DMS 273 (cell line): ENCODE measurements around the gene KCNJ18.
A peak's percentile ranks its signal among the peaks of the same experiment; 100 is the strongest.
"Not testable (repeated sequence)": the region's sequence is repeated elsewhere in the genome, so short reads cannot be mapped to it uniquely, and the experiment has no call there.

Experiments
- DNase-seq: peaks from one replicate; lab custom pipeline; 2025; ENCODE audit not compliant: unreplicated experiment; lab: John Stamatoyannopoulos, UW

Gene KCNJ18

DNA sequence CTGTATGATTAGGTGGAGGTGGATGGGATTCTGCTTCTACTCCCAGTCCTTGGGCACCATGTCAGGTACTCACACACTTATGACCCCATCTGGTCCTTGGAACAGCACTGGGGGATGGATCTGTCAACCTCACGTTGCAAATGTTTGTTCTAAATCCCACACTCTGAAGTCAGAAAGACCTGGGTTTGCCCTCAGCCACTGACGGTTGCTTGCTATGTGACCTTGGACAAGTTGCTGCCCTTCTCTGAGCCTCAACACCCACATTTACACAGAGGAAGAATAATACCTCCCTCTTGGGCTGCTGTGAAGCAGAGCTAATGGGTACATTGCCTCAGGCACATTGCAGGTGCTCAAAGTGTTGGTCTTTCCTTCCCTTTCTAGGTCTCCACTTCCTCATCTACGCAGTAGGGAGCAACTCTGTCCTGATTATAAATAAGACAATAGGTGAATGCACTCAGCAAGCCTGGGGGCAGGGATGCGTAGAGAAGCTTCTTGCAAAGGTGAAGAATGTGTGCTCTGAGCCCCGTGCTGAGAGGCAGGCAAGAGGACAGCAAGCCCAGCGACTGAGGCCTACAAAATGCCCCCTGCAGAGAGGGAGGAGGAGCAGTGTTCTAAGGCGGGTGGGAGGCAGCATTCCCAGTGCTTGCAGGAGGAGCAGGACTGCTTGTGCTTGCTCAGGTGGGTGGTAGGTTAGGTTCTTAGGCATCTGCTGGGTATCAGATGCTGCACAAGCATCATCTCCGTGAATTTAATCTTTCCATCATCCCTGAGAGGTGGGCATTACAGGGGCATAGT lies 21.8 kb upstream of the KCNJ18 start:
- DNase-seq = not testable (repeated sequence)

DNA sequence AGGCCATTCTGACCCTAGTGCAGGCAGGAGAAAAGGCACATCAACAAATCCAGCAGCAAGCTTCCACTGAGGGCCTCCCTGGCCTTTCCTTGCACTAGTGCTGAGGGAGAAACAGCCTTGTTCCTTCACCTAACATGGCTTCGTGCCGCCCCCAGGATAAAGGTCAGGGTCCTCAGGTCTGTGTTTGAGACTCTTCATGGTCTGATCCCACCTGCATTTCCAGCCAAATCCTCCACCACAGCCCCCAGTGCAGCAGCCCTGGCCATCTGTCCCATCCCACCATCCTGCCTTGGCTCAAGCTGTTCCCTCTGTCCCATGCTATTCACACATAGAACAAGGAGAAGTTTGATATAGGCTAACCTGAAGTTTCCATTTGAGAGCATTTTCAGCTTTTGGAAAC lies 20.9 kb upstream of the KCNJ18 start:
- DNase-seq = not testable (repeated sequence)

DNA sequence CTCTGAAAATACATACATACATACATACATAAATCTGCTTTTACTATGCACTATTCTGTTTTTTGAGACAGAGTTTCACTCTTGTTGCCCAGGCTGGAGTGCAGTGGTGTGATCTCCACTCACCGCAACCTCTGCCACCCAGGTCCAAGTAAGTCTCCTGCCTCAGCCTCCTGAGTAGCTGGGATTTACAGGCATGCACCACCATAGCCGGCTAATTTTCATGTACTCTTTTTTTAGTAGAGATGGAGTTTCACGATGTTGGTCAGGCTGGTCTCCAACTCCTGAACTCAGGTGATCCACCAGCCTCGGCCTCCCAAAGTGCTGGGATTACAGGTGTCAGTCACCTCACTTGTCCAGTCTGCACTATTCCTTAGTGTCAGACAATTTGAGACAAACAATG lies 20.5 kb upstream of the KCNJ18 start:
- not testable (repeated sequence) for DNase-seq

DNA sequence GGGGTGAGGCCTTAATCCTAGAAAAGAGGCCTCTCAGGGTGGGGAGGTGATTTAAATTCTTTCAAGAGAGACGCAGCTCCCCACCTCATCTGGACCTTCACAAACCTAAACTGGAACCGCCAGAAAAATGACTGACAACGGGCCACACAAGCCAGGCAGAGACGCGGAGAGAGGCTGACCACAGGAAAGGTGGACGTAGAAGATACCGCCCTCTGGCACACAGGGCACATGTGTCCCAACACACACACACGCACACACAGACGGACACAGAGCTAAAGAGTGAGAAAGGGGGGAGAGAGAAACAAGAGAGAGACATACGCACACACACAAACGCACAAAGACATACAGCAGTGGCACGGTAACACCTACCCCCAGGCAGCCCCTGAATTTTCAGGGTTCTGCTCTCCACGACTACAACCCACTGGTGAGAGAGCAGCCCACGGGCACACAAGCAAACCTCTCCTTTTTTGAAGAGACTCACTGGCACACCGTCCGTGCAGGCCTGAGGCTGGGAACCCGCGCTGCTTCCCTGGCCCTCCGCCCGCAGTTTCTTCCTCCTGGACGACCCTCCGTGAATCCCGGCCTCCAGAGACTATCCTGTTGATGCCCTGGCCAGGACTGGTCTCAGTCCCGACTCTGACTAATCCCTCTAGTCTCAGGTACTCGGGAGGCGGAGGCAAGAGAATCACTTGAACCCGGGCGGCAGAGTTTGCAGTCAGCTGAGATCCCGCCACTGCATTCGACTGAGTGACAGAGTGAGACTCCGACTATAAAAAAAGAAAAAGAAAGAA lies 18.7 kb upstream of the KCNJ18 start:
- not testable (repeated sequence) for DNase-seq

DNA sequence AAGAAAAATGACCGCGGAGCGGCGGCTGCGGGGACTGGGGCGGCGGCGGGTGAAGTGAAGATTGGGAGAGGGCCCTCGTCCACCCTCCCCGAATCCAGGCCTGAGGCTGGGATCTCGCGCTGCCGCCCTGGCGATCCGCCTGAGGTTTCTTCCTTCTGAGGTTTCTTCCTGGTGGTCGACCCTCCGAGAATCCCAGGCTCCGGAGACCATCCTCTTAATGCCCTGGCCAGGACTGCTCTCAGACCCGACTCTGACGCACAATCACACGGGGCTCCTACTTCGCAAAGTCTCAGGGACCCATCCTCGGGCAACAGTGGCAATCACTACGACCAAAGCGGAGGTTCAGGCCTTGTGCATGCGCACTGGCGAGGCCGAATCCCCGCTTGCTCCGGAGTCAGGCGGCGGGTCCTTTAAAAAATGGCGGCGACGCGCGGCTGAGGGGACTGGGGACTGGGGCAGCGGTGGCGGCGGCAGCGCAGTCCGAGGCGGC lies 18.0 kb upstream of the KCNJ18 start:
- no peak for DNase-seq

DNA sequence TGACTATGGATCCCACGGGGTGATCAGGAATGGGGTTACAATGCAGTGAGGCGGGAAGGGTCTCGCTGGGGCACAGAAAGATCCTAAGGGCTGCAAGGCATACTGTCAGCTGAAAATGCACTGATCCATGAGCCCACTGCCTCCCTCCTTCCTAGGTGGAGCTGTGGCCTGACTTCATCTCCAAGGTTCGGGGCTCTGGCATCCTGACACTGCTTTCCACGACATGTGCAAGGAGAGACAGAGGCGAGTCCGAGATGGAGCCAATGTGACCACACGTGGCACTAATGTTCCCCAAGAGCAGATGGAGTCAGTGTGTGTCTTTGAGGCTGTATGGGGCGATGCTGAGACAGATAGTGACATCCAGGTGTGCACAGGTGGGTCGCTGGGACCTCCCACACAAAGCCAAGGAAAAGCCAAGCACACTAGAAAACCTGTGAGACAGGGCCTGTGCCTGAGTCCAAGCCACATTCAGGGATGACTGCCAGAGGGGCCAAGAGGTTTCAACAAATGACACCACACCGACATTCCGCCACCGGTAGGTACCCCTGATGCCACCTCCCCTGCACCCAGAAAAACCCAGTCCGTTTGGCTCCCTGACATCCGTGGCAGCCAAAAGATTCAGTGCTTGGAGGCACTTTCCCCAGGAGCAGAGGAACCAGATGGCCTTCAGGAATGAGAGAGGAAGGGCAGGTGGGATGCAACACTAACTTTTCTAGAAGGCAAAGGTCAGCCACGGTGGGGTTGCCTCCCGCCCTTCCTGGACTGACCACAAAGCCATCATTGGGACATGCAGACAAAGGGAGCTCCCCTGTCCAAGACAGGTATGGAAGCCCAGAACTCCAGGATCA lies 17.2 kb upstream of the KCNJ18 start:
- not testable (repeated sequence) for DNase-seq

DNA sequence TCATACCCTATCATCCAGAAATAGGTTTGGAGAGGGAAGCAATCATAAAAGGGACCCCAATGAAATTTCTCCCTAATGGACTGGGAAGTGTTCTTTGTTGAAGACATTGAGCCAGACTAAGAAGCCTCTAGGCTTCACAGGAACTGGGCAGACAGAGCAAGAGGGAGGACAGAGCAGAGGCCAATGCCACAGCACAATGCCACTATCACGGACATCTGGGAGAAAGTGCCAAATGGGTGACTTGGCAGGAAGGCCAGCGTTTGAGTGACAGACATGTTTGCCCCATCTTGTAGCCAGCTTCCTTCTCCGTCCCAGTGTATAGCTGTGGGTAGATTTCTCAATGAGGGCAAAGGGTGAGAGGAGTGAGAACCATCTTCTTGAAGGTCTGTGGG lies 16.6 kb upstream of the KCNJ18 start:
- DNase-seq = not testable (repeated sequence)

DNA sequence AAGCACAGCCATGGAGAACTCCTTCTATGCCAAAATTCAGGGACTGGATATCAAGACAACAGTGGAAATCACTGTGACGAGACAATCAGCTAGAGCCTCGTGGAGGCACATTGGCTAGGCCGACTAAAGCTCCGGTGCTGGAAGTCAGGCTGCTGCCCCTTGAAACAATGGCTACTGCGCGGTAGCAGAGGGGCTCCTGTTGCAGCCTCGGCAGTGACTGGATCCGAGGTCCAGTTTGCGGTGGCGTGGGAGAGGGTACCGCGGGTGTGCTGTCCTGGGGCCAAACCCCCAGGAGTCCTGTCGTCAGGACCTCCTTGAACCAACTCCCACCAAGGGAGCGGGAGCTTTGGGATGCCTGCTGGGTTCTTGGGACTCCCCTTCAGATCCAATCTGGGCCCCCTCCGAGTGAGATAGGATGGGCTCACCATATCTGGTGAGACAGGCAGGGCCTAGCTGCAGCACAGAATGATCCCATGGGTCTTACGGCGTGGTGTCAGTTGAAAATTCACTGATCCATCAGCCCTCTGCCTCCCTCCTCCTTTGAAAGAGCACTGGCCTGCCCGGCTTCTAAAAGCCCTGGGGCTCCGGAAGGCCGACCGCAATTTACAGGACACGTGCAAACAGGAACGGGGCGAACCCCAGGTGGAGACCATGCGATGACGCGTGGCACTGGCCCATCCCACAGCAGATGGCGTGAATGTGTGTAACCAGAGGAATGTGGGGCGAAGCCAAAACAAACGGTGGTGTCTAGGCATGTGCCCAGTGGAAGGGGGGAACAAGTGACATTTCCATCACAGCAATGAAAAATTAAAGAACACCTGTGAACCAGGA lies 15.8 kb upstream of the KCNJ18 start:
- DNase-seq = peak; percentile 28

DNA sequence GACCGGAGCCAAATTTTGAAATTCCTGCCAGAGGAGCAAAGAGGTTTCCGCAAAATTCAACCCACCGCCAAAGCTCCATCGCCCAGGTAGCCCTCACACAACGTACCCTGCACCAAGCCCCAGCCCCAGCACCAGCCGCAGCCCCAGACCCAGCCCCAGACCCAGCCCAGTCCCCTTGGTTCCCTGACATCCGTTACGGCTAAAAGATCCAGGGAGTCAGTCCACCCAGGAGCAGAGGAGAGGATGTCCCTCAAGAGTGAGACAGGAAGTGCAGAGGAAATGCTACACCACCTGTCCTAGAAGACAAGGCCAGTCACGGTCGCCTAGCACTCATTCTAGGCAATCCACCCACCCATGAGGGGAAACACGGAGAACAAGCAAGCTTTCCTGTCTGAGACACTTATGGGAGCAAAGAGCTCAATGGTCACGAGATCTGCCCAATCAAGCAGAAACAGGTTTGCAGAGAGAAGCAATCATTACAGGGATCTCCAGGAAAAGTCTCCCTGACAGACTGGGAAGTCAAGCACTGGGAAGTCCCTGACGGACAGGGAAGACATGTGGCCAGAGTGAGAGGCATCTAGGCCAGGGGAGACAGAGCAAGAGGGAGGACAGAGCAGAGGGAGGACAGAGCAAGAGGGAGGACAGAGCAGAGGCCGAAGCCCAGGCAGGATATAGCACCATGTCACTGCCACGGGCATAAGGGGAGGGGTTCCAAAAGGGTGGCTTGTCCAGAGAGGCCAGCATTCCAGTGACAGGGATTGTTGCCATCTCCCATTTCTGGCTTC lies 15.0 kb upstream of the KCNJ18 start:
- DNase-seq = no peak

DNA sequence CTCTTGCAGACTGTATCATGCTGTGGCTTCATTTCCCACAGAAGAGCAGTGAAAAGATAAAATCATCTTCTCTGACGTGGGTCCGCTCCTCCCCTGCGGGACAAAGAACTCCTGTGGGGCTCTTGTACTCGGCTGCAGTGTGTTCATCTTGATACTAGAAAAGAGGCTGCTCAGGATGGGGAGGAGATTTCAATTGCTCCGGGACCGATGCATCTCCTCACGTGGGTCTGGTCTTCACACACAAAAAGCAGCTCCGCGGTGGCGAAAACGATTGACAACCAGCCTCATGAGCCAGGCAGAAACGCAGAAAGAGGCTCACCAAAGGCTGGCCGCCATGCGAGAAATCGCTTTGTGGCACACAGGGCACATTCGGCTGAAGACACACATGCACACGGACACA lies 14.4 kb upstream of the KCNJ18 start:
- no peak for DNase-seq

DNA sequence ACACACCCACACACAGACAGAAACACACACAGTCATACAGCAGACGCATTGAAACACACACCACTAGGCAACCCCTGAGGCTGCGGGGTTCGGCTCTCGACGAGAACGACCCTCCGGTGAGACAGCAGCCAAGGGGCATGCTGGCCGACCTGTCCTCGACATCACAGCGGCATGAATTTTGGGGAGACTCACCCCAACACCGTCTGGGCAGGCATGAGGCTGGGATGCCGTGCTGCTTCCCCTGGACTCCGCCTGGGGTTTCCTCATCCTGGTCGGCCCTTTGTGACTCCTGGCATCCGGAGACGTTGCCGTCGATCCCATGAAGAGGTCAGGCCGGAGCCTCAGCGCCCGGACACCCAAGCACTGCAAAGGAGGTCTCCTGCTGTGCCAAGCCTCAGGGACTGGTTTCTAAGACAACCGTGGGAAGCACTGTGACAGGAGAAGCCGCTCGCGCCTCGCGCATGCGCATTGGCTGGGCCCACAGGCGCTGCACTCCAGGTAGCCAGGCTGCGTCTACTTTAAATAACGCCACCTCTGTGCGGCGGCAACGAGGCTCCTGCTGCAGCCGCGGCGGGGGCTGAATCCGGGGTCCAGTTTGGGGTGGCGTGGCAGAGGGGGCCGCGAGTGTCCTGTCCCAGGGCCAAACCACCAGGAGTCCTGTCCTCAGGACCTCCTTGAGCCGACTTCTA lies 13.8 kb upstream of the KCNJ18 start:
- DNase-seq = peak; percentile 64

DNA sequence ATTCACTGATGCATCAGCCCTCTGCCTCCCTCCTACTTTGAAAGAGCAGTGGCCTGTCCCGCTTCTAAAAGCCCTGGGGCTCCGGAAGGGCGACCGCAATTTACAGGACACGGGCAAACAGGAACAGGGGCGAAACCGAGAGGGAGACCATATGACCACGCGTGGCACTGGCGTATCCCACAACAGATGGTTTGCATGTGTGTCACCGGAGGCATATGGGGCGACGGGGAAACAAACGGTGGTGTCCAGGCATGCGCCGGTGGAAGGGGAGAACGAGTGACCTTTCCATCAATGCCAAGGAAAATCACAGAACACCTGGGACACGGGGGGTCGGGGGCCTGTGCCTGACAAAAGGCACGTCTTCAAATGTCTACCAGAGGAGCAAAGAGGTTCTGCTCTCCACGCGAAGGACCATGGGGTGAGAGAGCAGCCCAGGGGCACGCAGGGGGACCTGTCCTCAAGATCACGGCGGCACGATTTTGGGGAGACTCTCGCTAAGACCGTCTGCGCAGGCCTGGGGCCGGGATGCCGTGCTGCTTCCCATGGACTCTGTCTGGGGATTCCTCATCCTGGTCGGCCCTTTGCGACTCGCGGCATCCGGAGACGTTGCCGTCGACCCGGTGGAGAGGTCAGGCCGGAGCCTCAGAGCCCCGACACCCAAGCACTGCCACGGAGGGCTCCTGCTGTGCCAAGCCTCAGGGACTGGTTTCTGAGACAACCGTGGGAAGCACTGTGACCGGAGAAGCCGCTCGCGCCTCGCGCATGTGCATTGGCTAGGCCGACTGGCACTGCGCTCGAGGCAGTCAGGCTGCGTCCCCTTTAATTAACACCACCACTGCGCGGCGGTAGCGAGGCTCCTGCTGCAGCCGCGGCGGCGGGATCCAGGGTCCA lies 12.8 kb upstream of the KCNJ18 start:
- DNase-seq = no peak

DNA sequence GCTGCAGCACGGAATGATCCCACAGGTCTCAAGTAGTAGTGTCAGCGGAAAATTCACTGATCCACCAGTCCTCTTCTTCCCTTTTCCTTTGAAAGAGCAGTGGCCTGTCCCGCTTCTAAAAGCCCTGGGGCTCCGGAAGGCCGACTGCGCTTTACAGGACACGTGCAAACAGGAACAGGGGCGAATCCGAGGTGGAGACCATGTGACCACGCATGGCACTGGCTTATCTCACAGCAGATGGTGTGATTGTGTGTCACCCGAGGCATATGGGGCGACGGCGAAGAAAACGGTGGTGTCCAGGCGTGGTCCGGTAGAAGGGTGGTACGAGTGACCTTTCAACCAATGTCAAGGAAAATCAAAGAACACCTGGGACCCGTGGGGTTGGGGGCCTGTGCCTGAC lies 12.0 kb upstream of the KCNJ18 start:
- DNase-seq = no peak

DNA sequence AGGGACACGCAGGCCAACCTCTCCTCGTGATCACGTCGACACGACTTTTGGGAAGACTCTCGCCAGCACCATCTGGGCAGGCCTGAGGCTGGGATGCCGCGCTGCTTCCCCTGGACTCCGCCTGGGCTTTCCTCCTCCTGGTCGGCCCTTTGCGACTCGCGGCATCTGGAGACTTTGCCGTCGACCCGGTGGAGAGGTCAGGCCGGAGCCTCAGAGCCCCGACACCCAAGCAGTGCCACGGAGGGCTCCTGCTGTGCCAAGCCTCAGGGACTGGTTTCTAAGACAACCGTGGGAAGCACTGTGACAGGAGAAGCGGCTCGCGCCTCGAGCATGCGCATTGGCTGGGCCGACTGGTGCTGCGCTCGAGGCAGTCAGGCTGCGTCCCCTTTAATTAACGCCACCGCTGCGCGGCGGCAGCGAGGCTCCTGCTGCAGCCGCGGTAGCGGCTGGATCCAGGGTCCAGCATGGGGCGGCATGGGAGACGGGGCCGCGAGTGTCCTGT lies 11.4 kb upstream of the KCNJ18 start:
- not testable (repeated sequence) for DNase-seq

DNA sequence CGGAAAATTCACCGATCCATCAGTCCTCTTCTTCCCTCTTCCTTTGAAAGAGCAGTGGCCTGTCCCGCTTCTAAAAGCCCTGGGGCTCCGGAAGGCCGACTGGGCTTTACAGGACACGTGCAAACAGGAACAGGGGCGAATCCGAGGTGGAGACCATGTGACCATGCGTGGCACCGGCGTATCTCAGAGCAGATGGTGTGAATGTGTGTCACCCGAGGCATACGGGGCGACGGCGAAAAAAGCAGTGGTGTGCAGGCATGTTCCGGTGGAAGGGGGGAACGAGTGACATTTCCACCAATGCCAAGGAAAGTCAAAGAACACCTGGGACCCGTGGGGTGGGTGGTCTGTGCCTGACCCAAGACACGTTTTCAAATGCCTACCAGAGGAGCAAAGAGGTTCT lies 10.7 kb upstream of the KCNJ18 start:
- DNase-seq = not testable (repeated sequence)

DNA sequence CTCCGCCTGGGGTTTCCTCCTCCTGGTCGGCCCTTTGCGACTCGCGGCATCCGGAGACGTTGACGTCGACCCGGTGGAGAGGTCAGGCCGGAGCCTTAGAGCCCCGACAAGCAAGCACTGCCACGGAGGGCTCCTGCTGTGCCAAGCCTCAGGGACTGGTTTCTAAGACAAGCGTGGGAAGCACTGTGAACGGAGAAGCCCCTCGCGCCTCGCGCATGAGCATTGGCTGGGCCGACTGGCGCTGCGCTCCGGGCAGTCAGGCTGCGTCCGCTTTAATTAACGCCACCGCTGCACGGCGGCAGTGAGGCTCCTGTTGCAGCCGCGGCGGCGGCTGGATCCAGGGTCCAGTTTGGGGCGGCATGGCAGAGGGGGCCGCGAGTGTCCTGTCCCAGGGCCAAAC lies 10.2 kb upstream of the KCNJ18 start:
- not testable (repeated sequence) for DNase-seq

DNA sequence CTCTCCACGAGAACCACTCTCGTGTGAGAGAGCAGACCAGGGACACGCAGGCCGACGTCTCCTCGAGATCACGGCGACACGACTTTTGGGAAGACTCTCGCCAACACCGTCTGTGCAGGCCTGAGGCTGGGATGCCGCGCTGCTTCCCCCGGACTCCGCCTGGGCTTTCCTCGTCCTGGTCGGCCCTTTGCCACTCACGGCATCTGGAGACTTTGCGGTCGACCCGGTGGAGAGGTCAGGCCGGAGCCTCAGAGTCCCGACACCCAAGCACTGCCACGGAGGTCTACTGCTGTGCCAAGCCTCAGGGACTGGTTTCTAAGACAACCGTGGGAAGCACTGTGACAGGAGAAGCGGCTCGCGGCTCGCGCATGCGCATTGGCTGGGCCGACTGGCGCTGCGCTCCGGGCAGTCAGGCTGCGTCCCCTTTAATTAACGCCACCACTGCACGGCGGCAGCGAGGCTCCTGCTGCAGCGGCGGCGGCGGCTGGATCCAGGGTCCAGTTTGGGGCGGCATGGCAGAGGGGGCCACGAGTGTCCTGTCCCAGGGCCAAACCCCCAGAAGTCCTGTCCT lies 9.1 kb upstream of the KCNJ18 start:
- not testable (repeated sequence) for DNase-seq
